ENCODE measurements around the gene SPRED2. TPM values are rescaled to one million over a fixed set of nuclear protein-coding genes. Genes with fewer than 3 reads are reported as not detected.

SPRED2 gene
- polyA plus RNA-seq, 2 of the 4 experiments (the other 2 are of a cell fraction) = 20.6 to 29.3 TPM

DNA sequence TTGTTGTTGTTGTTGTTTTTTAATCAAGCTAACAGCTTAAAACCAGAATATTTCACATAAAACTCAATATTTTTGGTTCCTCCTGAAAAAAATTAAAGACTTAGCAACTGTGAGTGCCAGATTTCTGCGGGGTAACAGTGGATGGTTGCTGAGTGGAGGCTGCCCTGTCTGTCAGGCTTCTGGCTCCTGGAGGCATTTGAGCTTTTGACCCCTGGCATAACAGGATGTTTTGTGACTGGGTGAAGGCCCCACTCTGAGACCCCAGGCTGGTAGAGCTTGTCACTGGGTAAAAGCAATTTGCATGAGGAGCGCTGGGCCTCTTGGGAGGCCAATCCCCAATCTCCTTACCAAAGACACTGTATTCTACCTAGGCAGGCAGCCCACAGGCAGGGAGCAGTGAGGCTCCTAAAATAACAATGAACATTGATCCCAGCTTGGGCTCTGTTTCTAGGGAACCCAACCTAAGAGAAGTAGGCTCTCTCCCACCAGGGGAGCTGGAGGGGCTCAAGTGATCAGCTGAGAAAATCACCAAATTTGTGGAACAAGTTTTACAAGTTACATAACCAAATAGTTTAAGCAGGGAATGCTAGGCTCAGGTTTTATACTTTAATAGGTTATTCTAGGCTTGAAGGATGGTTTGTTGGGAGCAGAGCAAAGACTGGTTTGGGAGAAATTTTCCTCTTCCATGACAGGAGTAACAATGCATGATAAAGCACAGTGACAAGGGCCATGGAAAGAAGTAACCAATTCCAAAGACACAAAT lies 5.9 kb upstream of the SPRED2 start:
- Histone ChIP-seq H3K4me1 (peaks cover 15% of the 10 kb centered on the region), H3K9me3 (no peaks in the 10 kb centered on the region), H3K4me3 (no peak overlapping the region), H3K27ac (0 out of 6 replicates have a peak overlapping the region, but pooled peaks of 1 of the 2 experiments have one; percentile 11), H3K4me2 (no peak overlapping the region)
- no peak for FAIRE-seq
- no peak for DNase-seq (ENCODE audit: low read depth in 1 of 2, low spot score in 1 of 2)
- WGBS (ENCODE audit: missing lambda C conversion rate) = 94% methylated on average over 2 of the region's 2 CpGs
- no peak for ATAC-seq
- no peak for TF ChIP-seq HOXB13 (CRISPR knock-in tag; IDR thresholded peaks at IDR 0.05; ENCODE audit: low read depth)
- TF ChIP-seq EP300 (IDR thresholded peaks at IDR 0.05) = no peak
- no peak for TF ChIP-seq POLR2A (IDR thresholded peaks at IDR 0.05; ENCODE audit: low read length)
- TF ChIP-seq MAZ (IDR thresholded peaks at IDR 0.05; ENCODE audit: borderline replicate concordance, low read depth, low read length) = no peak
- TF ChIP-seq RAD21 (conservative IDR thresholded peaks at IDR 0.05 in 1 of 2, IDR thresholded peaks at IDR 0.05 in 1 of 2) = no peak
- TF ChIP-seq PHF8 (IDR thresholded peaks at IDR 0.05; ENCODE audit: borderline replicate concordance, low read depth) = no peak
- no peak for TF ChIP-seq ZSCAN20 (CRISPR knock-in tag; IDR thresholded peaks at IDR 0.05)
- TF ChIP-seq NR3C1 (IDR thresholded peaks at IDR 0.05) = no peak
- no peak for TF ChIP-seq SMC3 (IDR thresholded peaks at IDR 0.05)
- no peak for TF ChIP-seq MAFK (IDR thresholded peaks at IDR 0.05; ENCODE audit: partially characterized antibody)
- TF ChIP-seq EHF (CRISPR knock-in tag; IDR thresholded peaks at IDR 0.05) = no peak
- CTCF ChIA-PET = interaction anchor here (0.5 to 4.7 kb wide), 7 partner anchors 92 to 521 kb away, joined by 3 to 27 read pairs (median 3); no protein-coding TSS in a partner anchor
- POLR2A ChIA-PET = interaction anchor here (0.6 kb wide), 1 partner anchor 39 kb away, joined by 4 read pairs; no protein-coding TSS in a partner anchor

DNA sequence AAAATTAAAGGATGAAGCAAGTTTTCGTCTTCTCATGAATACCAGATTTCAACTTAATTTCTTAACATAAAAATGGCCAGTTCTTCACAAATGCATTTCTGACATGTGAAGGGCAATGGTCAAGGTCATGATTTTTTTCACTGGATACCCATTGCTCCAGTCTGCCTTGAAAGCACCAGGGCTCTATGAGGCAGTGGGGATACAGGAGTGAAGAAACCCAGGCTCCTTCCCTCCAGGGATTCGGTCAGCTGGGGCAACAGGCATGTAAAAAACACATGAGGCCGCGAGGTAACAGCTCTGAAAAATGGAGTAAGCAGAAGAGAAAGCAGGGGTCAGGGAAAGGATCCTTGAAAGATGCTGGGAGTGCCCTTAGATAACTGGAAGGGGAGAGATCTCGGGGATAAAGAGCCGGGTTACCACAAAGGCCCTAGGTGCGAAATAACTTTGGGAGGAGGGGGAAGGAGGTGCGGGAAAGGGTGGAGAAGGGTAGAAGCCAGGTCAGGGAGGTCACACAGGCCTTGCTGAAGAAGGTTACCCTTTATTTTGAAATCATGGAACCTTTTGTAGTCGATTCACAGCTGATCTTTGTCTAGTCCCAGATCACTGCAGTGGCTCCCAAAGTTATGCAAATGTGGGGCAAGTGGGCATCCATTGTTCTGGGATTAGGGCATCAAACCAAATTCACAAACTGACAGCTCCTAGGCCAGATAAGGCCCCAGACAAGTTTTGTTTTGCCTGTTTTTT lies 5.2 kb upstream of the SPRED2 start:
- peak overlapping the region; percentile 97 to 98; a peak in 5 of 6 replicates for H3K27ac ChIP-seq
- peak overlapping the region; percentile 74; the same call in 1 of the 3 replicates for H3K4me3 ChIP-seq
- 92% methylated on average over 9 of the region's 9 CpGs for WGBS (ENCODE audit: missing lambda C conversion rate)
- FAIRE-seq (no peak), ATAC-seq (no peak), DNase-seq (ENCODE audit: low read depth in 1 of 2, low spot score in 1 of 2) (no peak)
- POLR2A ChIA-PET = interaction anchor here (0.6 to 2.0 kb wide), 5 partner anchors 18 to 210 kb away, joined by 3 to 18 read pairs (median 7); partner anchors contain the start of gene ACTR2
- peak overlapping the region; percentile 74 for H3K4me2 ChIP-seq
- no peaks in the 10 kb centered on the region for H3K9me3 ChIP-seq
- no peak for TF ChIP-seq CHD2 (IDR thresholded peaks at IDR 0.05; ENCODE audit: low read length, partially characterized antibody)
- TF ChIP-seq RFX5 (IDR thresholded peaks at IDR 0.05) = no peak
- no peak for TF ChIP-seq ZNF302 (CRISPR knock-in tag; IDR thresholded peaks at IDR 0.05)
- TF ChIP-seq TFCP2L1 (CRISPR knock-in tag; IDR thresholded peaks at IDR 0.05) = no peak
- TF ChIP-seq POLR2A (IDR thresholded peaks at IDR 0.05; ENCODE audit: low read length) = no peak
- CTCF ChIA-PET = interaction anchor here (0.5 to 4.7 kb wide), 8 partner anchors 98 to 520 kb away, joined by 3 to 27 read pairs (median 4); no protein-coding TSS in a partner anchor
- H3K4me1 ChIP-seq = peaks cover 17% of the 10 kb centered on the region

DNA sequence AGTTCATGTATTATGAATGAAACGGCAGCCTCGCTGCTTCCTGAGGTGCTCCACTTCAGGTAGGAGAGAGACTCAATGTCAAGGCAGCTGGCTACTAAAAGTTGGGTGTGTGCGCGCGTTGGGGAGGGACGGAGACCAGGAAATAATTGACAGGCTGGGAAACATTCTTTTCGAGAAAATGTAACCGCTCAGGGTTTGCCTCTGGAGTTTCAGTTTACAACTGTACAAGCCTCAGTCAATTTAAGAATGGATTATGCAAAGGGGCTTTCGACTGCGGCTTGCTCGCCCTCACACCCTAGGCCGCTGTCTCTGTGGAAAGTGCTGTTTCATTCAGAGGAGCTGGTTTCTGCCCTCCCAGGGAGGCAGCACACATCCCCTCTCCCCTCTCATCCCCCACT lies 4.4 kb upstream of the SPRED2 start:
- peak overlapping the region; percentile 97 to 98 for H3K27ac ChIP-seq

More for the DNA sequence above, 4.4 kb upstream of the SPRED2 start:
- WGBS (ENCODE audit: missing lambda C conversion rate) = 15% methylated on average over 12 of the region's 12 CpGs
- no peak for FAIRE-seq
- Histone ChIP-seq H3K4me2 (peak overlapping the region; percentile 74), H3K9me3 (no peaks in the 10 kb centered on the region), H3K4me3 (peak overlapping the region; percentile 74), H3K4me1 (peaks cover 17% of the 10 kb centered on the region)
- ChIA-PET CTCF (interaction anchor here (0.7 to 4.7 kb wide), 11 partner anchors 87 to 519 kb away, joined by 3 to 27 read pairs (median 3); no protein-coding TSS in a partner anchor), POLR2A (interaction anchor here (0.8 to 2.1 kb wide), 13 partner anchors 9 to 372 kb away, joined by 3 to 18 read pairs (median 4); partner anchors contain the start of genes ACTR2 and RAB1A)
- no peak for ATAC-seq
- no peak for TF ChIP-seq HDAC2 (IDR thresholded peaks at IDR 0.05)
- TF ChIP-seq RARB (CRISPR knock-in tag; IDR thresholded peaks at IDR 0.05) = no peak
- TF ChIP-seq NFE2L2 (conservative IDR thresholded peaks at IDR 0.05; ENCODE audit: low read length) = no peak
- TF ChIP-seq HEYL (CRISPR knock-in tag; IDR thresholded peaks at IDR 0.05) = no peak
- no peak for TF ChIP-seq KDM1A (IDR thresholded peaks at IDR 0.05; ENCODE audit: low read depth)
- no peak for TF ChIP-seq RAD21 (conservative IDR thresholded peaks at IDR 0.05 in 1 of 2, IDR thresholded peaks at IDR 0.05 in 1 of 2)
- TF ChIP-seq CBX8 (IDR thresholded peaks at IDR 0.05) = no peak
- TF ChIP-seq, protein P1, sequence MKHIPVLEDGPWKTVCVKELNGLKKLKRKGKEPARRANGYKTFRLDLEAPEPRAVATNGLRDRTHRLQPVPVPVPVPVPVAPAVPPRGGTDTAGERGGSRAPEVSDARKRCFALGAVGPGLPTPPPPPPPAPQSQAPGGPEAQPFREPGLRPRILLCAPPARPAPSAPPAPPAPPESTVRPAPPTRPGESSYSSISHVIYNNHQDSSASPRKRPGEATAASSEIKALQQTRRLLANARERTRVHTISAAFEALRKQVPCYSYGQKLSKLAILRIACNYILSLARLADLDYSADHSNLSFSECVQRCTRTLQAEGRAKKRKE (CRISPR knock-in tag; IDR thresholded peaks at IDR 0.05; ENCODE audit: low read depth) = no peak
- no peak for TF ChIP-seq MYC (IDR thresholded peaks at IDR 0.05; ENCODE audit: borderline replicate concordance, low read length)
- TF ChIP-seq, protein P2, sequence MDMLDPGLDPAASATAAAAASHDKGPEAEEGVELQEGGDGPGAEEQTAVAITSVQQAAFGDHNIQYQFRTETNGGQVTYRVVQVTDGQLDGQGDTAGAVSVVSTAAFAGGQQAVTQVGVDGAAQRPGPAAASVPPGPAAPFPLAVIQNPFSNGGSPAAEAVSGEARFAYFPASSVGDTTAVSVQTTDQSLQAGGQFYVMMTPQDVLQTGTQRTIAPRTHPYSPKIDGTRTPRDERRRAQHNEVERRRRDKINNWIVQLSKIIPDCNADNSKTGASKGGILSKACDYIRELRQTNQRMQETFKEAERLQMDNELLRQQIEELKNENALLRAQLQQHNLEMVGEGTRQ (IDR thresholded peaks at IDR 0.05) = no peak
- TF ChIP-seq, protein P3, sequence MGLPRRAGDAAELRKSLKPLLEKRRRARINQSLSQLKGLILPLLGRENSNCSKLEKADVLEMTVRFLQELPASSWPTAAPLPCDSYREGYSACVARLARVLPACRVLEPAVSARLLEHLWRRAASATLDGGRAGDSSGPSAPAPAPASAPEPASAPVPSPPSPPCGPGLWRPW (IDR thresholded peaks at IDR 0.05) = no peak
- no peak for DNase-seq (ENCODE audit: low read depth in 1 of 2, low spot score in 1 of 2)
